Kidney epithelial cell (primary cell): Measurements from ENCODE around the gene THADA. TPM values are rescaled to one million over a fixed set of nuclear protein-coding genes. Genes with fewer than 3 reads are reported as not detected.

Experiments
- DNase-seq: peaks from one replicate; pipeline ENCODE4 v3.0.0-alpha.2; 2010; ENCODE audit warnings: low read depth
- H3K27me3 ChIP-seq: 2 replicates; pipeline ENCODE4 v1.6.0; 2011; ENCODE audit warnings: low read length; ENCODE audit not compliant: control insufficient read depth, insufficient read depth
- H3K36me3 ChIP-seq: 2 replicates; pipeline ENCODE4 v1.5.1; 2011; ENCODE audit warnings: low read length; ENCODE audit not compliant: control insufficient read depth, insufficient read depth
- H3K4me3 ChIP-seq: 2 replicates; pipeline ENCODE4 v1.5.1; 2011; ENCODE audit warnings: low read depth, mild to moderate bottlenecking, control low read depth, low read length
- CTCF ChIP-seq: IDR thresholded peaks from 2 replicates; pipeline ENCODE4 v1.5.1; 2011; ENCODE audit warnings: mild to moderate bottlenecking, moderate library complexity, low read length, control low read depth, inconsistent platforms; ENCODE audit not compliant: insufficient read depth, poor library complexity, severe bottlenecking
- total RNA-seq: library from RNA; depleted of rRNA; stranded (reverse); fragments of >200 nt; gene quantifications from 2 replicates; pipeline ENCODE4 v1.2.3, GENCODE V29; 2015

The THADA gene
- total RNA-seq, 1 donor from 2014 or later = 21.5 TPM

- Histone ChIP-seq H3K36me3 (no peaks in the 10 kb centered on the region), H3K27me3 (no peaks in the 10 kb centered on the region), H3K4me3 (no peak overlapping the region)
- DNase-seq = no peak
- no peak for TF ChIP-seq CTCF
These were observed 140.5 kb downstream of the THADA start for GRCh38 chr2:43455296-43455695.

- no peak for TF ChIP-seq CTCF
- no peak overlapping the region for H3K4me3 ChIP-seq
- no peak for DNase-seq
- H3K36me3 ChIP-seq = no peaks in the 10 kb centered on the region
- no peaks in the 10 kb centered on the region for H3K27me3 ChIP-seq
These were observed 141.0 kb downstream of the THADA start for GRCh38 chr2:43454791-43455190.

GRCh38 chr2:43453179-43454170 is 142.4 kb downstream of the THADA start:
- no peaks in the 10 kb centered on the region for H3K36me3 ChIP-seq
- H3K4me3 ChIP-seq = no peak overlapping the region
- H3K27me3 ChIP-seq = no peaks in the 10 kb centered on the region
- TF ChIP-seq CTCF = no peak
- no peak for DNase-seq

- no peak for TF ChIP-seq CTCF
- no peak for DNase-seq
- H3K4me3 ChIP-seq = no peak overlapping the region
- no peaks in the 10 kb centered on the region for H3K27me3 ChIP-seq
- no peaks in the 10 kb centered on the region for H3K36me3 ChIP-seq
These were observed 143.5 kb downstream of the THADA start for GRCh38 chr2:43452318-43452731.

GRCh38 chr2:43450617-43451016 is 145.2 kb downstream of the THADA start:
- H3K27me3 ChIP-seq = no peaks in the 10 kb centered on the region
- H3K4me3 ChIP-seq = no peak overlapping the region
- no peaks in the 10 kb centered on the region for H3K36me3 ChIP-seq
- DNase-seq = no peak
- TF ChIP-seq CTCF = no peak

GRCh38 chr2:43448822-43449110 is 147.1 kb downstream of the THADA start:
- no peak for DNase-seq
- no peaks in the 10 kb centered on the region for H3K36me3 ChIP-seq
- no peak for TF ChIP-seq CTCF
- no peak overlapping the region for H3K4me3 ChIP-seq
- H3K27me3 ChIP-seq = no peaks in the 10 kb centered on the region
